HG03565 (cell line): ENCODE measurements around the gene C19orf85.
"Not testable (repeated sequence)": the region's sequence is repeated elsewhere in the genome, so short reads cannot be mapped to it uniquely, and the experiment has no call there.

Experiments
- ATAC-seq: cut with Tn5 transposase; IDR thresholded peaks from one replicate; pipeline ENCODE4 v1.9.1; 2021; ENCODE audit warnings: mild to moderate bottlenecking, moderate library complexity; ENCODE audit not compliant: unreplicated experiment

Gene C19orf85

DNA sequence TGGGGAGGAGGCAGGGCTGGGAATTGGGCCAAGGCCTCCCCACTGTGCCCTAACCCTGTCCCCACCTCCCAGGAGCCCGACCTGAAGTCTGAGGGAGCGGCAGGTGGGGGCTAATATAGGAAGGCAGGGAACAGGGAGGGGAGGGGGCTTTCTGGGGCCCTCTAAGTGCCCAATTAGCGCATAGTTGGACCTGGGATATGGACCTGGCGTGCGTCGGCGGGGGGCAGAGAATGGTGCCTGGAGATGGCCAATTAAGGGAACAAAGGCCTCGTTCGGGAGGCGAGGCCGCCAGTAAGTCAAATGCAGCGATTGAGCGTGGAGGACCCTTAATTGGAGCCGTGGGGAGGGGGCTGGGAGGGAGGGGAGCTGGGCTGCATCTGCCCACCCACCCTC lies at the start of gene C19orf85:
TSS of gene C19orf85 (minus strand) at position 90 of the 393 bp plus-strand sequence. CDS start 197 bp downstream, outside the sequence.
- no peak for ATAC-seq

- no peak for ATAC-seq
These were observed 43.6 kb upstream of the C19orf85 start for GRCh38 chr19:55508120-55508519.

GRCh38 chr19:55504981-55505380 lies 40.4 kb upstream of the C19orf85 start:
- no peak for ATAC-seq

- no peak for ATAC-seq
These were observed 39.7 kb upstream of the C19orf85 start for GRCh38 chr19:55504252-55504603.

GRCh38 chr19:55503502-55504251 lies 39.1 kb upstream of the C19orf85 start:
- ATAC-seq: peak; percentile 89

DNA sequence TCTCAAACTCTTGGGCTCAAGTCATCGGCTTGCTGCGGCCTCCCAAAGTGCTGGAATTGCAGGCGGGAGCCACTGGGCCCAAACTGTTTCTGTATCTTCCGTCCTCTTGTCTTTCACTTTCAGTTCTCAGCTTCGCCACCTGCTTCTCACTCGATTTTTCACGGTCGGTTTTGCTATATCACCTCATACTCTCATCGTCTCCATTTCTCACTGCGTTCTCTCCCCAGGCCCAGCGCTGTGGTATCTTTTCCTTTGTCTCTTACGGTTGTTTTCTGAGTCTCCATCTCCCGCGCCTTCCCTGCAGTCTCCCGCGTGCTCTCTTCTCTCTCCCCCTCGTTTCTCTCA lies 38.6 kb upstream of the C19orf85 start:
- ATAC-seq: no peak

DNA sequence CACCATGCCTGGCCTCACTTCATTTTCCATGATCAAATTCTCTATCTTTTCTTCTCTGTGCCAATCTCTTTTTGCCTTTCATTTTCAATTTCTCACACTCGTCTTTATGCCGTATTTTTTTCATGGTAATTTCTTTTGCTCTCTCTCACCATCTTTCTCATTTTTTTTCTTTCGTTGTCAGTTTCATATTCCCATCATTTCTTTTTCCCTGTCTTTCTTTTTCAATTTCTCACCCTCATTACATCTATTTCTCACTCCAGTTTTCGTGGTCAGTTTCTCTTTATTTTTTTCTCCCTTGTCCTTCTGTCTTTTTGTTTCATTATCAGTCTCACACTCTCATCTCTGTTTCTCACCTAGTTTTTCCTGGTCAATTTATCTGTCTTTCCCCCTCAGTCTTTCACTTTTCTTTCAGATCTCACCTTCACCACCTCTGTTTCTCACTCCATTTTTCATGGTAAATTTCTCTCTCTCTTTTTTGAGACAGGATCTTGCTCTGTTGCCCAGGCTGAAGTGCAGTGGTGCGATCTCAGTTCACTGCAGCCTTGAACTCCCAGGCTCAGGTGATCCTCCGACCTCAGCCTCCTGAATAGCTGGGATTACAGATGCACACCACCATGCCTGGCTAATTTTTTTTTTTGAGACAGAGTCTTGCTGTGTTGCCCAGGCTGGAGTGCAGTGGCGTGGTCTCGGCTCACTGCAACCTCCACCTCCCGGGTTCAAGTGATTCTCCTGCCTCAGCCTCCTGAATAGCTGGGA lies 37.8 kb upstream of the C19orf85 start:
- no peak for ATAC-seq

GRCh38 chr19:55500368-55500952 lies 35.9 kb upstream of the C19orf85 start:
- ATAC-seq: no peak

DNA sequence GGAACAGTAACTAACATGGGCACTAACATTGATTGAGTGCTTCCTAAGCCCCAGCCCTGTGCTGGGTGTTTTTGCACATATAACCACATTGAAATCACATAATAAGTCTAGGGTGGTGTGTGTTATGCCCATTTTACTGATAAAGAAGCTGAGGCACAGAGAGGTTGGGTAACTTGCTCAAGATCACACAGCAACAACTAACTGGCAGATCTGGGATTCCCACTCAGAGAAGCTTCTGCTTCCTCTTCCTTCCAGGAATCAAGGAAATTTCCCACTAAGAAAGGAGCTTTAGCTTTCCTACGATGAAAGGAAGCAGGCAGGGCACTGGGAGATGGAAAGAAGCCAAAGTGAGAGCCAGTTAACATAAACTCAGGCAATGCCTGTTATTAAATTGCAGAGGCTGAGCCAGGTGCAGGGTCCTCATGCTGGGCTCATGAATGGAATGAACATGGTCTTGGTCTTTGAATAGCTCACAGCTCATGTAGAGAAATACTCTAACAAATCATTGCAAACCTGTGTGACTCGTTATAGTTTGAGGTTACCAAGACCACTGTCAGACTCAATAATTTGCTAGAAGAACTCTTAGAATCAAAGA lies 33.8 kb upstream of the C19orf85 start:
- ATAC-seq: no peak

GRCh38 chr19:55497763-55498162 lies 33.2 kb upstream of the C19orf85 start:
- ATAC-seq: no peak

DNA sequence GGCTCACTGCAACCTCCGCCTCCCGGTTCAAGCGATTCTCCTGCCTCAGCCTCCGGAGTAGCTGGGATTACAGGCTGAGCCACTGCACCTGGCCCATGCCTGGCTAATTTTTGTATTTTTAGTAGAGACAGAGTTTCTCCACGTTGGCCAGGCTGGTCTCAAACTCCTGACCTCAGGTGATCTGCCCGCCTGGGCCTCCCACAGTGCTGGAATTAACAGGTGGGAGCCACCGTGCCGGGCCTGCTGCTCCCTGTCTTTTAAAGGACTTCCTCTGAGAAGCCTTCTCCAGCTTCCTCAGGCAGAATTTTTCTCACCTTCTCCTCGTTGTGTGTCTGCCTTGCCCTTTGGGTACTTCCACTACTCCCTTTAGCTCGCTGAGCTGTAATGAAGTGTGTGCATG lies 32.3 kb upstream of the C19orf85 start:
- not testable (repeated sequence) for ATAC-seq

DNA sequence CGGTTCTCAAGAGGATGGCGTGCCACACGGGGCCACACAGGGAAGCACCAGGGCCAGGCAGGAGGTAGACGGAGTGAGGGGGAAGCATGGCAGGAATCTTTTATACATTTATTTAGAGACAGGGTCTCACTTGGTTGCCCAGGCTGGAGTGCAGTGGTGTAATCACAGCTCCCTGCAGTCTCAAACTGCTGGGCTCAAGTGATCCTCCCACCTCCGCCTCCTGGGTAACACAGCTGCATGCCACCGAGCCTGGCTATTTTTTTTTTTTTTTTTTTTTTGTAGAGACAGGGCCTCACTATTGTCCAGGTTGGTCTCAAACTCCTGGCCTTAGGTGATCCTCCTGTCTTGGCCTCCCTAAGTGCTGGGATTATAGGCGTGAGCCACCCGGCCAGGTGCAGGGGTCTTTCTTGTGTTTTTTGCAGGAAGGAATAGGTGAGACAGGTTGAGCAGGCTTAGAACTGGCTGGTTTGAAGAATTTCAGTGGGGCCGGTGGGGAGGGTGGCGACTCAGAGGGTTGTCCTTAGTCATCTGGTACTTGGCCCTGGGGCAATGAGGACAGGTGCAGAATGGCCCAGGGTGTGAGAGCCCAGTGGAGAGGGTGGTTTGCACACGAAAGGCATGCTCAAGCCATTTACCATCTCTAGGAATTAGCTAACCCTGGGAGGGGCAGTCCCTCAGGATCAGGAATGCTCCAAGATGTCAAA lies 31.2 kb upstream of the C19orf85 start:
- ATAC-seq: no peak

DNA sequence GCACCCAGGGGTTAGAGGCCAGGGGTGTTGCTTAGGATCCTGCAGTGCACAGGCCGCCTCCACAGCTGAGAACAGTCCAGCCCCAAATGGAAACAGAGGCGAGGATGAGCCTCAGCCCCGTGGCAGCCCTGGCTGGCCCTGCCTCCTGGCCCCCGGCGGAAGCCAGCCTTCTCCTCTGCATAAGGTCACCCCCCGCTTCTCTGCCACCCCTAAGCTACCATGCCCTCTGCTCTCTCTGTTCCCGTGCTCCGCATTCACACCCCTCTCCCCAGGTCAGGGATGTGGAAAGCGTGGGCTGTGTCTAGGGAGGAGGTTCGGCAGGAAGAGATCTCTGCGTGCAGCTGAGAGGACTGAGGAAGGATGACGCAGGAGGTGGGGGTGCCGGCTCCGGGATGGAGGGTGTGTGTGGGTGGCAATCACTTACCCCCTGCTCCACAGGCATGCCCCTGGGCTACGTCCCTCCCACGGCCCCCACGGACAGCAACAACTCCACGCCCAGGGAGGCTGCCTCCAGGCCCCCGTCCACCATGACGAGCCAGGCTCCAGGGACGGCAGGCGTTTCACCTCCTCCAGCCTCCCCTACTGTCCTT lies 29.7 kb upstream of the C19orf85 start:
- ATAC-seq: no peak

DNA sequence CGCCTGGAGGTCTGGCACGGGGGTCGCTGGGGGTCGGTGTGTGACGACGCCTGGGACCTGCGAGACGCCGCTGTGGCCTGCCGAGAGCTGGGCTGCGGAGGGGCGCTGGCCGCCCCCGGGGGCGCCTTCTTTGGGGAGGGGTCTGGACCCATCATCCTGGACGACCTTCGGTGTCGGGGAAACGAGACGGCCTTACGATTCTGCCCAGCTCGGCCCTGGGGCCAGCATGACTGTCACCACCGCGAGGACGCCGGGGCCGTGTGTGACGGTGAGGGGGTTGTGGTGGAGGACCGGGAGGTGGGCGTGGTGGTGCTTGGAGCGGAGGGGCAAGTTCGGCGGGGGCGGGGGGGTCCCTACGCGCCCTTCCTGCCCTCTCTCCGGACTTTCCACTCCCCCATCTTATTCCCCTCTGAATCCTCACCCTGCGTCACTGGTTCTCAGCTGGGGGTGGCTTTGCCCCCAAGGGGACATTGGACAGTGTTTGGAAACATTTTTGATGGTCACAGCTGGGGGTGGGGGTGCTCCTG lies 29.2 kb upstream of the C19orf85 start:
- ATAC-seq: no peak

DNA sequence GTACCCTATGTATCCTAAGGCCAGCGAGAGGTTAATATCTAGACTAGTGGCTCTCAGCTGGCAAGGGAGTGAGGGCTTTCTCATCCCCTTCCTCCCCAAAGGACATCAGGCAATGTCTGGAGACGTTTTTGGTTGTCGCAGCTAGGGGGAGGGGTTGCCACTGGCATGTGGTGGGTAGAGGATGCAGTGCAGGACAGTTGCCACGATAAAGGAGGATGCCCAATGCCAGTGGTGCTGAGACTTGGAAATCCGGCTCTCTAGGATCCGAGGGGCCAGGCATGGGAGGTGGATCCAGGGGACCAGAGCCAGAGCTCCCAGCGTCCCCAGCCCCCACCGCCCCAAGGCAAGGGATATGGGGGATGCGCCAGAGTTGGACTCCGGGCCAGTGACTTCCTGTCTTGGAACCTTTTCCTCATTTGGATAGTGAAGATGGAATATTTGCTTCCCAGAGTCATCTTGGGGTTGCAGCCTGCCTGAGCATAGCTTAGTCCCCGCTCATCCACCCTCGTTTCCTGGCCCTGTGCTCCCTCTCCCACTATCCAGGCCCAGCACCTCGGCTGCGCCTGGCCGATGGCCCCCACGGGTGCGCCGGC lies 28.6 kb upstream of the C19orf85 start:
- no peak for ATAC-seq

DNA sequence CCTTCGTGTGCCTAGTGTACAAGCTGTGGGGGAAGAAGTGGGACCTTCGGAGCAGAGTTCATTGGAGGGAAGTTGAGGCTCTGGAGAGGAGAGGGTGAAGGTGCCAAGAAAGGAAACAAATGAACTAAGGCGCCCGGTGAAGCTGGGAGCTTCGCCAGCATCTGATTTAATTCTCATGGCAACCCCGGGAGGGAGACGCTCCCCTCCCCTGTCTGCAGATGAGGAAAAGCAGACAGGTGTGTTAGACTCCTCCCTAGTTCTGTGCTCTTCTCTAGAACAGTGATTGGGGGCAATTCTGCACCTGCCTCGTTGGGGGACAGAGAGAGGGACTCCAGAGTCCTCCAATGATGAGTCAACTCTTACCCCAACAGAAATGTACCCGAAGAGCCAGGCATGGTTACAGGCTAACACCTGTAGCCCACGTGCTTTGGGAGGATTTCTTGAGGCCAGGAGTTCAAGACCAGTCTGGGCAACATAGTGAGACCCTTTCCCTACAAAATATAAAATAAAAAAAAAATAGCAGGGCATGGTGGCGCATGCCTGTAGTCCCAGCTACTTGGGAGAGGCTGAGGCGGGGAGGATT lies 27.9 kb upstream of the C19orf85 start:
- no peak for ATAC-seq

- no peak for ATAC-seq
These were observed 27.2 kb upstream of the C19orf85 start for GRCh38 chr19:55491546-55492360.

DNA sequence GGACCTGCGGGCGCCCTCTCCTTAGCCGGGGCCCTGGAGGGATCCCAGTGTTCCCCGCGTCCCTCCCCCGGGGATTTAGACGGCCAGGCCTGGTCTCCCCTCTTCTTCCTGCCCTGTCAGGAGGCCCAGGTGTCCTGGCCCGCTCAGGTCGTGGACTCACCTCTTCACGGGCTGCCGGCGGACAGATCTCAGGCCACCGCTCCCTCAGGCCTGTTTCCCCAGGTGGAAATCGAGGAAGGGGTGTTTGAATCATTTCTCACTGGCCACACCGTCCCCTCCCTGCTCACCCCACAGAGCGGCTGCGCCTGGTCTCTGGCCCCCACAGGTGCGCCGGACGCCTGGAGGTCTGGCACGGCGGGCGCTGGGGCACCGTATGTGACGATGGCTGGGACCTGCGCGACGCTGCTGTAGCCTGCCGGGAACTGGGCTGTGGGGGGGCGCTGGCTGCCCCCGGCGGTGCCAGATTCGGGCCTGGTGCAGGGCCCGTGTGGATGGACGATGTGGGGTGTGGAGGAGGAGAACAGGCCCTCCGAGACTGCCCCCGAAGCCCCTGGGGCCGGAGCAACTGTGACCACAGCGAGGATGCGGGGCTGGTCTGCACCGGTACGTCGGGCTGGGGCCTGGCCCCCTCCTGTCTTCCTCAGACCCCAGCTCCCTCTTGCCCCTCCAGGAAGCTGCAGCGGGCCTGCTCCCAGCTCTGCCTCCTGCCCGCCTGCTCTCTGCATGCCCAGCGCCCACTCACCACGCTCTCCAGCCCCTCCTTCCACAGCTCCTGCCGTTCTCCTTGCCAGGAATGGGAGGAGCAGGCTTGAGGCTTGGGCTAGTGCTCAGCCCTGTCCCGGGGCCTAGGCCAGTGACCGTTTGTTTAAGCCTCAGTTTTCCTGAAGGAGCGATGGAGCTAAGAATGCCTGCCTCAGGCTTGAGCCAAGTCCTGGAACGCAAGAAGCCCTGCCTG lies 26.2 kb upstream of the C19orf85 start:
- no peak for ATAC-seq
